HEK293 (cell line): ENCODE results near the gene IRX1.

ENCODE experiments used
- CTCF ChIA-PET: fragments of 350-600 bp; formaldehyde crosslinking; extraction: SDS; loops from one replicate; lab custom pipeline; 2021; ENCODE audit warnings: antibody characterized with exemption; lab: Yijun Ruan, JAX
- POLR2A ChIA-PET: fragments of 300-600 bp; formaldehyde crosslinking; extraction: SDS; loops from one replicate; lab custom pipeline; 2020; ENCODE audit warnings: antibody characterized with exemption, inconsistent platforms; lab: Yijun Ruan, JAX
- H3K27ac ChIP-seq: fragments of 200-500 bp; sonication (Bioruptor generic); 2 replicates; pipeline ENCODE4 v1.5.1; 2014; ENCODE audit warnings: low read depth, low read length, control low read depth, inconsistent platforms; ENCODE audit errors: extremely low read depth
- H3K36me3 ChIP-seq, 2 experiments: fragments of 200-500 bp in 1 of 2; sonication (Bioruptor generic) in 1 of 2; 1 replicate in 1 of 2; 2 replicates in 1 of 2; pipeline ENCODE4 v1.5.1; 2014 to 2017; ENCODE audit warnings: inconsistent platforms in 2 of 2, low read length in 2 of 2; ENCODE audit not compliant: control insufficient read depth in 2 of 2, insufficient read depth in 1 of 2
- H3K4me1 ChIP-seq: fragments of 200-500 bp; sonication (Bioruptor generic); 2 replicates; pipeline ENCODE4 v1.5.1; 2014; ENCODE audit warnings: mild to moderate bottlenecking, low read length, inconsistent platforms; ENCODE audit not compliant: control insufficient read depth, insufficient read depth
- H3K4me3 ChIP-seq: 2 replicates; pipeline ENCODE4 v1.5.1; 2011; ENCODE audit warnings: low read depth, mild to moderate bottlenecking, control low read depth, low read length, moderate library complexity
- H3K9me3 ChIP-seq: fragments of 200-500 bp; sonication (Bioruptor generic); 2 replicates; pipeline ENCODE4 v1.5.1; 2014; ENCODE audit warnings: low read depth, low read length, inconsistent platforms; ENCODE audit not compliant: control insufficient read depth, insufficient read depth
- EGR2 ChIP-seq: fragments of 450-650 bp; formaldehyde crosslinking; IDR thresholded peaks from 2 replicates; pipeline ENCODE4 v1.5.1; 2016; ENCODE audit warnings: low read depth, missing biosample characterization, missing genetic modification characterization
- GLI2 ChIP-seq: fragments of 450-650 bp; formaldehyde crosslinking; IDR thresholded peaks from 2 replicates; pipeline ENCODE4; 2017; ENCODE audit warnings: missing biosample characterization, missing genetic modification characterization, low read depth, borderline replicate concordance
- KLF16 ChIP-seq: fragments of 450-650 bp; formaldehyde crosslinking; IDR thresholded peaks from 2 replicates; pipeline ENCODE4 v1.5.1; 2017; ENCODE audit warnings: missing biosample characterization, missing genetic modification characterization
- TRIM28 ChIP-seq: IDR thresholded peaks from 2 replicates; pipeline ENCODE4 v1.6.1; 2011; ENCODE audit warnings: low read length, control low read depth, borderline replicate concordance
- ZNF184 ChIP-seq: fragments of 450-650 bp; IDR thresholded peaks from 2 replicates; pipeline ENCODE4 v1.5.1; 2018; ENCODE audit warnings: missing biosample characterization, mild to moderate bottlenecking, missing genetic modification characterization
- ZNF2 ChIP-seq: fragments of 450-650 bp; formaldehyde crosslinking; IDR thresholded peaks from 2 replicates; pipeline ENCODE4 v1.5.1; 2016; ENCODE audit warnings: missing biosample characterization, missing genetic modification characterization
- ZNF221 ChIP-seq: fragments of 450-650 bp; formaldehyde crosslinking; IDR thresholded peaks from 2 replicates; pipeline ENCODE4 v1.5.1; 2017; ENCODE audit warnings: missing biosample characterization, missing genetic modification characterization, borderline replicate concordance
- ZNF350 ChIP-seq: fragments of 450-650 bp; formaldehyde crosslinking; IDR thresholded peaks from 2 replicates; pipeline ENCODE4 v1.5.0; 2017; ENCODE audit warnings: missing biosample characterization, mild to moderate bottlenecking, missing genetic modification characterization
- ZNF394 ChIP-seq: fragments of 450-650 bp; formaldehyde crosslinking; IDR thresholded peaks from 2 replicates; pipeline ENCODE4 v1.5.1; 2016; ENCODE audit warnings: missing biosample characterization, missing genetic modification characterization, mild to moderate bottlenecking, moderate library complexity, borderline replicate concordance
- ZNF529 ChIP-seq: fragments of 450-650 bp; formaldehyde crosslinking; IDR thresholded peaks from 2 replicates; pipeline ENCODE4 v1.5.1; 2017; ENCODE audit warnings: missing genetic modification characterization, missing biosample characterization; ENCODE audit not compliant: insufficient replicate concordance
- ZNF558 ChIP-seq: fragments of 450-650 bp; formaldehyde crosslinking; IDR thresholded peaks from 2 replicates; pipeline ENCODE4 v1.5.1; 2016; ENCODE audit warnings: missing biosample characterization, missing genetic modification characterization
- ZNF621 ChIP-seq: fragments of 450-650 bp; formaldehyde crosslinking; IDR thresholded peaks from 2 replicates; pipeline ENCODE4 v1.5.1; 2017; ENCODE audit warnings: missing biosample characterization, missing genetic modification characterization
- ZNF624 ChIP-seq: fragments of 450-650 bp; formaldehyde crosslinking; IDR thresholded peaks from 2 replicates; pipeline ENCODE4 v1.5.1; 2017; ENCODE audit warnings: missing biosample characterization, missing genetic modification characterization
- ZNF629 ChIP-seq: fragments of 450-650 bp; formaldehyde crosslinking; IDR thresholded peaks from 2 replicates; pipeline ENCODE4 v1.5.1; 2017; ENCODE audit warnings: missing biosample characterization, missing genetic modification characterization
- TF ChIP-seq, protein P1 (sequence below): fragments of 450-650 bp; formaldehyde crosslinking; IDR thresholded peaks from 2 replicates; pipeline ENCODE4 v1.5.1; 2016; ENCODE audit warnings: missing biosample characterization, missing genetic modification characterization, borderline replicate concordance
- TF ChIP-seq, protein P2 (sequence below): fragments of 450-650 bp; formaldehyde crosslinking; IDR thresholded peaks from 2 replicates; pipeline ENCODE4 v1.5.1; 2016; ENCODE audit warnings: missing biosample characterization, missing genetic modification characterization, low read depth
- TF ChIP-seq, protein P3 (sequence below): fragments of 450-650 bp; formaldehyde crosslinking; IDR thresholded peaks from 2 replicates; pipeline ENCODE4 v1.5.1; 2016; ENCODE audit warnings: missing biosample characterization, missing genetic modification characterization
- TF ChIP-seq, protein P4 (sequence below): fragments of 450-650 bp; formaldehyde crosslinking; IDR thresholded peaks from 2 replicates; pipeline ENCODE4 v1.5.1; 2016; ENCODE audit warnings: missing biosample characterization, missing genetic modification characterization

IRX1 gene

DNA sequence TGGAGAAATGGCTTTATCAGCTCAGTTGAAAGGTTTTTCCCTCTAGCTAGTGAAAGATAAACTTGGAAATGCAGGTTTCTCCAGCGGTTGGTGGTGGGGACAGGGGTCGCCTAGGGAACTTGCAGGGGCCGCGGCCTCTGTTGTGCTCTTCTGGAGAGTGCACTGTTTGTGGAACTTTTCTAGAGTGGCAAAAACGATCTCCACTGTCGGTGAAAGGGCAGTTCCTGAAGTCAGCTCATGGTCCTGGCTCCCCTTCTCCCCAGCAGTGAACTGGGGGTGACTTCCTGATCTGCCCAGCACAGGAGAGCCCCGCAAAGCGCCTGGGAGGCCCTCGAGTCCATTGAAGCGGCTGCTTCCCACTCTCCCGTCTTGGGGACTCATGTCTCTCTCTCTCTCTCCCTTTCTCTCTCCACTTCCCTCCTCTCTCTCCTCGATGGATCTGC is 3.2 kb downstream of the IRX1 start:
- Histone ChIP-seq H3K36me3 (no peaks in the 10 kb centered on the region), H3K9me3 (no peaks in the 10 kb centered on the region), H3K27ac (no peak overlapping the region), H3K4me3 (no peak overlapping the region), H3K4me1 (no peaks in the 10 kb centered on the region)
- ChIA-PET CTCF (interaction anchor here (0.7 kb wide), 1 partner anchor 228 kb away, joined by 3 read pairs; no protein-coding TSS in a partner anchor), POLR2A (no interaction called here)
- TF ChIP-seq EGR2 (tag by site-specific recombination) = no peak
- TF ChIP-seq ZNF629 (tag by site-specific recombination) = no peak

DNA sequence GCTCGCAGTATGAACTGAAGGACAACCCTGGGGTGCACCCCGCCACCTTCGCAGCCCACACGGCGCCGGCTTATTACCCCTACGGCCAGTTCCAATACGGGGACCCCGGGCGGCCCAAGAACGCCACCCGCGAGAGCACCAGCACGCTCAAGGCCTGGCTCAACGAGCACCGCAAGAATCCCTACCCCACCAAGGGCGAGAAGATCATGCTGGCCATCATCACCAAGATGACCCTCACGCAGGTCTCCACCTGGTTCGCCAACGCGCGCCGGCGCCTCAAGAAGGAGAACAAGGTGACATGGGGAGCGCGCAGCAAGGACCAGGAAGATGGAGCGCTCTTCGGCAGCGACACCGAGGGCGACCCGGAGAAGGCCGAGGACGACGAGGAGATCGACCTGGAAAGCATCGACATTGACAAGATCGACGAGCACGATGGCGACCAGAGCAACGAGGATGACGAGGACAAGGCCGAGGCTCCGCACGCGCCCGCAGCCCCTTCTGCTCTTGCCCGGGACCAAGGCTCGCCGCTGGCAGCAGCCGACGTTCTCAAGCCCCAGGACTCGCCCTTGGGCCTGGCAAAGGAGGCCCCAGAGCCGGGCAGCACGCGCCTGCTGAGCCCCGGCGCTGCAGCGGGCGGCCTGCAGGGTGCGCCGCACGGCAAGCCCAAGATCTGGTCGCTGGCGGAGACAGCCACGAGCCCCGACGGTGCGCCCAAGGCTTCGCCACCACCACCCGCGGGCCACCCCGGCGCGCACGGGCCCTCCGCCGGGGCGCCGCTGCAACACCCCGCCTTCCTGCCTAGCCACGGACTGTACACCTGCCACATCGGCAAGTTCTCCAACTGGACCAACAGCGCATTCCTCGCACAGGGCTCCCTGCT is 3.8 kb downstream of the IRX1 start:
- CTCF ChIA-PET = no interaction called here
- Histone ChIP-seq H3K4me1 (no peaks in the 10 kb centered on the region), H3K27ac (no peak overlapping the region), H3K36me3 (no peaks in the 10 kb centered on the region), H3K9me3 (no peaks in the 10 kb centered on the region), H3K4me3 (no peak overlapping the region)
- no peak for TF ChIP-seq ZNF350 (tag by site-specific recombination)
- TF ChIP-seq ZNF394 = no peak
- TF ChIP-seq TRIM28 = no peak
- no peak for TF ChIP-seq ZNF2 (tag by site-specific recombination)
- TF ChIP-seq ZNF184 (tag by site-specific recombination) = no peak
- TF ChIP-seq, protein P1, sequence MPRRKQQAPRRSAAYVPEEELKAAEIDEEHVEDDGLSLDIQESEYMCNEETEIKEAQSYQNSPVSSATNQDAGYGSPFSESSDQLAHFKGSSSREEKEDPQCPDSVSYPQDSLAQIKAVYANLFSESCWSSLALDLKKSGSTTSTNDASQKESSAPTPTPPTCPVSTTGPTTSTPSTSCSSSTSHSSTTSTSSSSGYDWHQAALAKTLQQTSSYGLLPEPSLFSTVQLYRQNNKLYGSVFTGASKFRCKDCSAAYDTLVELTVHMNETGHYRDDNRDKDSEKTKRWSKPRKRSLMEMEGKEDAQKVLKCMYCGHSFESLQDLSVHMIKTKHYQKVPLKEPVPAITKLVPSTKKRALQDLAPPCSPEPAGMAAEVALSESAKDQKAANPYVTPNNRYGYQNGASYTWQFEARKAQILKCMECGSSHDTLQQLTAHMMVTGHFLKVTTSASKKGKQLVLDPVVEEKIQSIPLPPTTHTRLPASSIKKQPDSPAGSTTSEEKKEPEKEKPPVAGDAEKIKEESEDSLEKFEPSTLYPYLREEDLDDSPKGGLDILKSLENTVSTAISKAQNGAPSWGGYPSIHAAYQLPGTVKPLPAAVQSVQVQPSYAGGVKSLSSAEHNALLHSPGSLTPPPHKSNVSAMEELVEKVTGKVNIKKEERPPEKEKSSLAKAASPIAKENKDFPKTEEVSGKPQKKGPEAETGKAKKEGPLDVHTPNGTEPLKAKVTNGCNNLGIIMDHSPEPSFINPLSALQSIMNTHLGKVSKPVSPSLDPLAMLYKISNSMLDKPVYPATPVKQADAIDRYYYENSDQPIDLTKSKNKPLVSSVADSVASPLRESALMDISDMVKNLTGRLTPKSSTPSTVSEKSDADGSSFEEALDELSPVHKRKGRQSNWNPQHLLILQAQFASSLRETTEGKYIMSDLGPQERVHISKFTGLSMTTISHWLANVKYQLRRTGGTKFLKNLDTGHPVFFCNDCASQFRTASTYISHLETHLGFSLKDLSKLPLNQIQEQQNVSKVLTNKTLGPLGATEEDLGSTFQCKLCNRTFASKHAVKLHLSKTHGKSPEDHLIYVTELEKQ (tag by site-specific recombination) = no peak
- TF ChIP-seq GLI2 = no peak
- TF ChIP-seq ZNF558 (tag by site-specific recombination) = no peak
- TF ChIP-seq, protein P2, sequence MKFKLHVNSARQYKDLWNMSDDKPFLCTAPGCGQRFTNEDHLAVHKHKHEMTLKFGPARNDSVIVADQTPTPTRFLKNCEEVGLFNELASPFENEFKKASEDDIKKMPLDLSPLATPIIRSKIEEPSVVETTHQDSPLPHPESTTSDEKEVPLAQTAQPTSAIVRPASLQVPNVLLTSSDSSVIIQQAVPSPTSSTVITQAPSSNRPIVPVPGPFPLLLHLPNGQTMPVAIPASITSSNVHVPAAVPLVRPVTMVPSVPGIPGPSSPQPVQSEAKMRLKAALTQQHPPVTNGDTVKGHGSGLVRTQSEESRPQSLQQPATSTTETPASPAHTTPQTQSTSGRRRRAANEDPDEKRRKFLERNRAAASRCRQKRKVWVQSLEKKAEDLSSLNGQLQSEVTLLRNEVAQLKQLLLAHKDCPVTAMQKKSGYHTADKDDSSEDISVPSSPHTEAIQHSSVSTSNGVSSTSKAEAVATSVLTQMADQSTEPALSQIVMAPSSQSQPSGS (tag by site-specific recombination) = no peak
- TF ChIP-seq, protein P3, sequence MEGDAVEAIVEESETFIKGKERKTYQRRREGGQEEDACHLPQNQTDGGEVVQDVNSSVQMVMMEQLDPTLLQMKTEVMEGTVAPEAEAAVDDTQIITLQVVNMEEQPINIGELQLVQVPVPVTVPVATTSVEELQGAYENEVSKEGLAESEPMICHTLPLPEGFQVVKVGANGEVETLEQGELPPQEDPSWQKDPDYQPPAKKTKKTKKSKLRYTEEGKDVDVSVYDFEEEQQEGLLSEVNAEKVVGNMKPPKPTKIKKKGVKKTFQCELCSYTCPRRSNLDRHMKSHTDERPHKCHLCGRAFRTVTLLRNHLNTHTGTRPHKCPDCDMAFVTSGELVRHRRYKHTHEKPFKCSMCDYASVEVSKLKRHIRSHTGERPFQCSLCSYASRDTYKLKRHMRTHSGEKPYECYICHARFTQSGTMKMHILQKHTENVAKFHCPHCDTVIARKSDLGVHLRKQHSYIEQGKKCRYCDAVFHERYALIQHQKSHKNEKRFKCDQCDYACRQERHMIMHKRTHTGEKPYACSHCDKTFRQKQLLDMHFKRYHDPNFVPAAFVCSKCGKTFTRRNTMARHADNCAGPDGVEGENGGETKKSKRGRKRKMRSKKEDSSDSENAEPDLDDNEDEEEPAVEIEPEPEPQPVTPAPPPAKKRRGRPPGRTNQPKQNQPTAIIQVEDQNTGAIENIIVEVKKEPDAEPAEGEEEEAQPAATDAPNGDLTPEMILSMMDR = no peak
- no peak for TF ChIP-seq ZNF221 (tag by site-specific recombination)
- no peak for TF ChIP-seq ZNF621 (tag by site-specific recombination)
- TF ChIP-seq KLF16 = no peak
- TF ChIP-seq ZNF529 (tag by site-specific recombination) = no peak
- TF ChIP-seq, protein P4, sequence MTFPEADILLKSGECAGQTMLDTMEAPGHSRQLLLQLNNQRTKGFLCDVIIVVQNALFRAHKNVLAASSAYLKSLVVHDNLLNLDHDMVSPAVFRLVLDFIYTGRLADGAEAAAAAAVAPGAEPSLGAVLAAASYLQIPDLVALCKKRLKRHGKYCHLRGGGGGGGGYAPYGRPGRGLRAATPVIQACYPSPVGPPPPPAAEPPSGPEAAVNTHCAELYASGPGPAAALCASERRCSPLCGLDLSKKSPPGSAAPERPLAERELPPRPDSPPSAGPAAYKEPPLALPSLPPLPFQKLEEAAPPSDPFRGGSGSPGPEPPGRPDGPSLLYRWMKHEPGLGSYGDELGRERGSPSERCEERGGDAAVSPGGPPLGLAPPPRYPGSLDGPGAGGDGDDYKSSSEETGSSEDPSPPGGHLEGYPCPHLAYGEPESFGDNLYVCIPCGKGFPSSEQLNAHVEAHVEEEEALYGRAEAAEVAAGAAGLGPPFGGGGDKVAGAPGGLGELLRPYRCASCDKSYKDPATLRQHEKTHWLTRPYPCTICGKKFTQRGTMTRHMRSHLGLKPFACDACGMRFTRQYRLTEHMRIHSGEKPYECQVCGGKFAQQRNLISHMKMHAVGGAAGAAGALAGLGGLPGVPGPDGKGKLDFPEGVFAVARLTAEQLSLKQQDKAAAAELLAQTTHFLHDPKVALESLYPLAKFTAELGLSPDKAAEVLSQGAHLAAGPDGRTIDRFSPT (tag by site-specific recombination) = no peak
- TF ChIP-seq ZNF624 (tag by site-specific recombination) = no peak
- POLR2A ChIA-PET = no interaction called here
